Parathyroid adenoma (tissue), 2 donors: ENCODE results near the gene CREB3L2.

Source experiments
- H2AFZ ChIP-seq: fragments of 300-600 bp; sonication (generic); one replicate; pipeline ENCODE4 v1.7.0; 2017; ENCODE audit warnings: antibody characterized with exemption, mild to moderate bottlenecking
- H3K27ac ChIP-seq: fragments of 300-600 bp; sonication (generic); one replicate; pipeline ENCODE4 v1.7.0; 2017
- H3K27me3 ChIP-seq: fragments of 300-600 bp; sonication (generic); one replicate; pipeline ENCODE4 v1.7.0; 2017; ENCODE audit warnings: low read length; ENCODE audit not compliant: control insufficient read depth, insufficient read depth
- H3K36me3 ChIP-seq: fragments of 300-600 bp; sonication (generic); one replicate; pipeline ENCODE4 v1.7.0; 2017; ENCODE audit warnings: low read length; ENCODE audit not compliant: control insufficient read depth, insufficient read depth
- H3K4me1 ChIP-seq: fragments of 300-600 bp; sonication (generic); one replicate; pipeline ENCODE4 v1.7.0; 2017; ENCODE audit warnings: control low read depth
- H3K4me2 ChIP-seq: fragments of 300-600 bp; sonication (generic); one replicate; pipeline ENCODE4 v1.7.0; 2017; ENCODE audit warnings: low read length
- H3K4me3 ChIP-seq: fragments of 300-600 bp; sonication (generic); one replicate; pipeline ENCODE4 v1.7.0; 2017; ENCODE audit warnings: low read depth, low read length
- H3K79me2 ChIP-seq: fragments of 300-600 bp; sonication (generic); one replicate; pipeline ENCODE4 v1.7.0; 2017; ENCODE audit warnings: control low read depth
- H3K9ac ChIP-seq: fragments of 300-600 bp; sonication (generic); one replicate; pipeline ENCODE4 v1.7.0; 2017; ENCODE audit warnings: mild to moderate bottlenecking
- H3K9me3 ChIP-seq: fragments of 300-600 bp; sonication (generic); one replicate; pipeline ENCODE4 v1.7.0; 2017; ENCODE audit warnings: low read length; ENCODE audit not compliant: control insufficient read depth
- TF ChIP-seq, protein P1 (sequence below): fragments of 300-600 bp; sonication (generic); IDR thresholded peaks from one replicate; pipeline ENCODE4 v1.7.0; 2017; ENCODE audit warnings: antibody characterized with exemption, mild to moderate bottlenecking
- donor health status: primary hyperparathyroidism.

Gene CREB3L2

DNA sequence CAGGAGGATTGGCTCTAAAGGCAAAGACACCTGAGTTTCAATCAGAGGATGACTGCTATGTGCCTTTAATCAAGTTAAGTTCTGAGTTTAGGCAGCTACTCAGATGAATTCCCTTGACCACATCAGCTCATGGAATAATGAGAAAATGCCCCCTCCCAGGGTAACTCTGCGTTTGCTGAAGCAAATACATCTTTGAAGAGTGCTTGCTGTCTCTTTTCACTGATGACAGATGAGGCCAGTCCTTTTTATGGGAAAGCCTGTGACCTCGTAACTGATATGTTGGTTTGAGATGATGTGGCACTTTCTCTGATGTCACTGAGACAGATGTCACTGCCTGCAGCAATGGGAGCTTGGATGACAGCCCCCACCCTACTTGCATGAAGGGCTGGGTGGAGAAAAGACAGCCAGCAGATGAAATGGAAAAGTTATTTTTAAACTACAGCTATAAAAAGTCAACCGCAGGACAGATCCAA, 111.4 kb downstream of the CREB3L2 start:
- H3K4me3 ChIP-seq = no peak overlapping the region

GRCh38 chr7:137888241-137888640, 113.6 kb downstream of the CREB3L2 start:
- Histone ChIP-seq H3K4me3 (no peak overlapping the region), H3K4me1 (no peaks in the 10 kb centered on the region), H3K27ac (no peak overlapping the region), H3K9ac (no peak overlapping the region), H3K79me2 (peaks cover 12% of the 10 kb centered on the region), H3K27me3 (no peaks in the 10 kb centered on the region), H2AFZ (no peak overlapping the region), H3K9me3 (no peaks in the 10 kb centered on the region), H3K4me2 (no peak overlapping the region), H3K36me3 (no peaks in the 10 kb centered on the region)
- TF ChIP-seq, protein P1, sequence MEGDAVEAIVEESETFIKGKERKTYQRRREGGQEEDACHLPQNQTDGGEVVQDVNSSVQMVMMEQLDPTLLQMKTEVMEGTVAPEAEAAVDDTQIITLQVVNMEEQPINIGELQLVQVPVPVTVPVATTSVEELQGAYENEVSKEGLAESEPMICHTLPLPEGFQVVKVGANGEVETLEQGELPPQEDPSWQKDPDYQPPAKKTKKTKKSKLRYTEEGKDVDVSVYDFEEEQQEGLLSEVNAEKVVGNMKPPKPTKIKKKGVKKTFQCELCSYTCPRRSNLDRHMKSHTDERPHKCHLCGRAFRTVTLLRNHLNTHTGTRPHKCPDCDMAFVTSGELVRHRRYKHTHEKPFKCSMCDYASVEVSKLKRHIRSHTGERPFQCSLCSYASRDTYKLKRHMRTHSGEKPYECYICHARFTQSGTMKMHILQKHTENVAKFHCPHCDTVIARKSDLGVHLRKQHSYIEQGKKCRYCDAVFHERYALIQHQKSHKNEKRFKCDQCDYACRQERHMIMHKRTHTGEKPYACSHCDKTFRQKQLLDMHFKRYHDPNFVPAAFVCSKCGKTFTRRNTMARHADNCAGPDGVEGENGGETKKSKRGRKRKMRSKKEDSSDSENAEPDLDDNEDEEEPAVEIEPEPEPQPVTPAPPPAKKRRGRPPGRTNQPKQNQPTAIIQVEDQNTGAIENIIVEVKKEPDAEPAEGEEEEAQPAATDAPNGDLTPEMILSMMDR = no peak

More for the DNA sequence above, 111.4 kb downstream of the CREB3L2 start:
- Histone ChIP-seq H3K4me2 (no peak overlapping the region), H3K4me1 (no peaks in the 10 kb centered on the region), H3K27me3 (no peaks in the 10 kb centered on the region), H3K79me2 (peaks cover 12% of the 10 kb centered on the region), H3K27ac (no peak overlapping the region), H3K9ac (no peak overlapping the region), H2AFZ (no peak overlapping the region), H3K36me3 (no peaks in the 10 kb centered on the region), H3K9me3 (no peaks in the 10 kb centered on the region)
- TF ChIP-seq, protein P1 = no peak

- TF ChIP-seq, protein P1 = no peak
- Histone ChIP-seq H3K9ac (no peak overlapping the region), H3K36me3 (no peaks in the 10 kb centered on the region), H3K4me3 (no peak overlapping the region), H3K27me3 (no peaks in the 10 kb centered on the region), H3K27ac (no peak overlapping the region), H3K4me2 (no peak overlapping the region), H3K9me3 (no peaks in the 10 kb centered on the region), H3K4me1 (no peaks in the 10 kb centered on the region), H3K79me2 (peaks cover 12% of the 10 kb centered on the region), H2AFZ (no peak overlapping the region)
Observed at GRCh38 chr7:137886746-137887145, 115.1 kb downstream of the CREB3L2 start.

DNA sequence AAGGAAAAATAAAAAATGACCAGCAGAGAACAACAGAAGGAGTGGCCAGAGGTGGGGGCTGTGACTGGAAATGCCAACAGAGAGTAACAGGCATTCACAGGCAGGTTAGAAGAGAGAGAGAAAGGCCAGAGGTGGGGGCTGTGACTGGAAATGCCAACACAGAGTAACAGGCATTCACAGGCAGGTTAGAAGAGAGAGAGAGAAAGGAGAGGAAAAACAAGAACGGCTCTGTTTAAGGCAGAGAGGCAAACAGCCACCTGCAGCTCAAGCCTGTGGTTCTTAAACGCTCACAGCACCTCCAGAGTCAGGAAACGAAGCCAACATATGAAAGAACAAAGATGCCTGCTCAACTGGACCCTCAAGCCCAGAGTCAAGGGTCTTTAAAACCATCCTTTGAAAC, 115.6 kb downstream of the CREB3L2 start:
- H3K4me3 ChIP-seq = no peak overlapping the region
- no peak overlapping the region for H3K27ac ChIP-seq
- TF ChIP-seq, protein P1 = no peak
- H3K36me3 ChIP-seq = no peaks in the 10 kb centered on the region
- H3K4me2 ChIP-seq = no peak overlapping the region
- no peaks in the 10 kb centered on the region for H3K9me3 ChIP-seq
- H3K79me2 ChIP-seq = peaks cover 12% of the 10 kb centered on the region
- H3K4me1 ChIP-seq = no peaks in the 10 kb centered on the region
- H3K9ac ChIP-seq = no peak overlapping the region
- H3K27me3 ChIP-seq = no peaks in the 10 kb centered on the region
- H2AFZ ChIP-seq = no peak overlapping the region

GRCh38 chr7:137885678-137886077, 116.2 kb downstream of the CREB3L2 start:
- TF ChIP-seq, protein P1 = no peak
- peaks cover 12% of the 10 kb centered on the region for H3K79me2 ChIP-seq
- H2AFZ ChIP-seq = no peak overlapping the region
- no peak overlapping the region for H3K4me2 ChIP-seq
- no peak overlapping the region for H3K27ac ChIP-seq
- H3K4me1 ChIP-seq = no peaks in the 10 kb centered on the region
- no peaks in the 10 kb centered on the region for H3K9me3 ChIP-seq
- H3K9ac ChIP-seq = no peak overlapping the region
- H3K27me3 ChIP-seq = no peaks in the 10 kb centered on the region
- H3K36me3 ChIP-seq = no peaks in the 10 kb centered on the region
- no peak overlapping the region for H3K4me3 ChIP-seq
